GM18511 (cell line): ENCODE data around the gene DNM2.
A peak's percentile ranks its signal among the peaks of the same experiment; 100 is the strongest.
"Not testable (repeated sequence)": the region's sequence is repeated elsewhere in the genome, so short reads cannot be mapped to it uniquely, and the experiment has no call there.

Source experiments
- ATAC-seq: cut with Tn5 transposase; IDR thresholded peaks from one replicate; pipeline ENCODE4 v1.9.1; 2021; ENCODE audit warnings: mild to moderate bottlenecking, moderate library complexity; ENCODE audit not compliant: unreplicated experiment

Gene DNM2

DNA sequence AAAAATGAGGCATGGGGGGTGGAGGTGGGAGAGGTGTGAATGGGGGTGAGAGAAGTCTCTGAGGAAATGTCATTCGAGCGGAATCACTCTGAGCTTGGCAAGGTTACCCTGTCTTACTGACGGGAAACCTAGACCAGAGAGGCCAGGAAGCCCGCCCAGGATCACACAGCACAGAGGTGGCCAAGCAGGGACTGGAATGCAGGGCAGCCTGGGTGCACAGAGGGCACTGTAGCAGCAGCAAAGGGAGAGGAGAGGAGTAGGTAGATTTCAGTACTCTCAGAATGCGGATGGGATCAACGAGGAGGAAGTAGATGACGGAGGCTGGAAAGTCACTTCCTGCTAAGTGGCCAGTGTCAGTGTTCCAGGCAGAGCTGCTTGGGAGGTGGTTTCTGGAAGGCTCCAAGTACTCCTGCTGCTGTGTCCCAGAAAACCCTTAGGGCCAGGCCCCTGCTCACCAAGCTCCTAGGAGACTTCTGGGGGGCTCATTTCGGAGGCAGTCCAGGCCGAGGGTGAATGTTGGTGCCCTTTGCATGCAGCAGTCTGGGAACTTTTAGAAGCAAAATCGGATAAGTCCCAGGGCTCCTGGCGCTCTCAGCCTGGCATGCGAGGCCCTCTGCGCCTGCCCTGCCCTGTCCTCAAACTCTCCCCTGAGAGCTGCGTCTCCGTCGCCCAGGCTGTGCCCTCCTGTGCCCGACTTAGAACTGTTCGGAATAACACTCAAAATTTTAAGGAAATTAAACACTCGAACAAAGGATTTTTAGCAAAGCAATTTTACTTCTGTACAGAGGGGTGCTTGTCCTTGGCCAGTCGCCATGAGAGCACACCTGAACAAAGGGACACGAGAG, 33.5 kb downstream of the DNM2 start:
- ATAC-seq, result no peak

DNA sequence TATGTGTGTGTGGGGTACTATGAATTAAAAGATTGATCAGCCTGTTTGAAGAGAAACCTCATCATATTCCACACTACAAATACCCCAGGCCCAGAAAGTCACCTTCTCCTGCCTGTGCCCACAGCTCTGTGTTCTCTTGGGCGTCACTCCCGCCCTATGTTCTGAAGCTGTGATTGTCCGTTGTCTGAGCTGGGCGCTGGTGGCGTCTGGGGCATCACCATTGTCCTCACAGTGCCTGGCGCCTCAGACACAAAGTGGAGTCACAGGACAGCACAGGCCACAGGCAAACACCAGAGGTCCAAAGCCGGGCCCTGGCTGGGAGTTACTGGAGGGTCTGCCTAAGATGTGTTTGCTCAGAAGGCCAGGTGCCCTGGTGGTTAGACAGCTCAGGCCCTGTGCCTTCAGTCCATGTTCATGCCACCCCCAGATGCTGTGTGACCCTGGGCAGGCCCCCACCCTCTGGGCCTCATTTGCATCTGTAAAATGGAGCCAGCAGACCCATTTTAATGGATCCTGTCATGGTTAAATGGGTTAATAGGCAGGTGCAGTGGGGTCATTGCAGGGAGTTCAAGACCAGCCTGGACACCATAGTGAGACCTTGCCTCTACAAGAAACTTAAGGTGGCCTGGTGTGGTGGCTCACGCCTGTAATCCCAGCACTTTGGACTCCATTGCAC, 34.5 kb downstream of the DNM2 start:
- ATAC-seq, result no peak

DNA sequence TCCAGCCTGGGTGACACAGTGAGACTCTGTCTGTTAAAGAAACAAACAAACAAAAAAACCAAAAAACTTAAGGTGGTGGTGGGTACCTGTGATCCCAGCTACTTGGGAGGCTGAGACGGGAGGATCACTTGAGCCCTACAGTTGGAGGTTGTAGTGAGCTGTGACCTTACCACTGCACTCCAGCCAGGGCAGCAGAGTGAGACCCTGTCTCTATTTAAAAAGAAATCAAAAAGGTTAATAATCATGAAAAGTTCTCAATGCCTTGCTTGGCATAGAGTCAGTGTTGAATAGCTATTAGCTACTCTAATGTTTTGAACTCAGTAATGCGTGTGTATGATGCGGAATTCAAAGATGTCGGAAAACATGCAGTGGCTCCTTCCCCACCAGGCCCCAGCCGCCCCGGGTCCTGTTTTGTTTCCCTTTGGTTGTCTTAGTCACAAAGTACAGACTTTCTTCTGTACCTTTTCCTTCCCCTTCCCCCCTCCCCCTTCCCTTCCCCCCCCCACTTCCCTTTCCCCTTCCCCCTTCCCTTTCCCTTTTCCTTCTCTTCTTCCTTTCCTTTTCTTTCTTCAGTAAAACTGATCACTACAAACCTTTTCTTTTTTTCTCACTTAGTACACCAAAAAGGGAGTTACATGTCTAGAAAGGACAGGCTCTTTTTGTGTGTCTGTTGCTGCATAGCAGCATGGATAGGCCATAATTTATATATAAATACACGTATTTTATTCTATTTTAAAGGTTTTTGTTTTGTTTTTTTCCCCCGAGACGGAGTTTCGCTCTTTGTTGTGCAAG, 35.2 kb downstream of the DNM2 start:
- ATAC-seq, result no peak

DNA sequence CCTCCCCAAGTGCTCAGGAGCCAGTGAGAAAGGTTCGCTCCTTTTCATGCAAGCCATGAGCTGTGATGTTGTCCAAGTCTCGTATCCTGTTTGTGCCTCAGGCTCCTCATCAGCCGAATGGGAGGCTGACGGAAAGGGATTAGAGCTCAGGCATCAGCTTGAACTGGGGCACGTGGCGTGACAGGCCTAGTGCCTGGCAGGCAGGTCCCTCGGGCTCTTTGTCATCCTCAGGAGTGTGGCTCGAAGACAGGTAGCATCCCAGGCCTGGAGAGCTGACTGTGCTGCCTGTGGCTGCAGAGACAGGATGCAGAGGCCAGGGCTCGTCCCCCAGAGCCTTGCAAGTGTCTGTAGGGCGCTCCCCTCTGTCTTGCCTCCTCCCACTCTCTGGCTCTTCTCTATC, 38.5 kb downstream of the DNM2 start:
- ATAC-seq, result no peak

DNA sequence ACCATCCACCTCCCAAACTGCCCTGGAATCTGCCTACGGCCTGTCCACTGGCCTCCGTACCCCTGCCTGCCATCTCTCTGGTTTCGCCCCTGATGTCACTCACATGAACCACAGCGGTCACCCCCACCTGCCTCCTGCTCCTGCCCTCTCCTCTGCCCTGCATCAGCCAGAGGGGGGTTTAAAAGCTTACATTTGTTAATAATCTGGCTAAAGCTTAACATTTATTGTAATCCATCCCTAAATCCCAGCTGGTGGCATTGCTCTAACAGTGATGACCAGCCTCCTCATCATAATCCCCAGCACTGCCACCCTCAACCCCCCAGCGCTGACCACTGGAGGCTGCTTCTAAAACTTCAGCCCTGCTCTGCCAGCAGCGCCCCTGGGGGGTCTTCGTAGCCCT, 38.9 kb downstream of the DNM2 start:
- no peak for ATAC-seq

DNA sequence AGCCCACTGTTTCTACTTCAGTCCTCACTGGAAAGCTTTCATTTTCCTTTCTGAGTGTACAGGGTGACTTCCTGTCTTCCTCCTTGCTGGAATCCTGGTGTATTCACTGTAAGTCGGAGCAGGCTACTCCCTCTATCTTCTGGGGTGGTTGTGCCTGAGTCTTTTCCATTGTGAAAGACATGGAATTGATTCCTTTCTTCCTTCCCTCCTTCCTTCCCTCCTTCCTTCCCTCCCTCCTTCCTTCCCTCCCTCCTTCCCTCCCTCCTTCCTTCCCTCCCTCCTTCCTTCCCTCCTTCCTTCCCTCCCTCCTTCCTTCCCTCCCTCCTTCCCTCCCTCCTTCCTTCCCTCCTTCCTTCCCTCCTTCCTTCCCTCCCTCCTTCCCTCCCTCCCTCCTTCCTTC, 40.2 kb downstream of the DNM2 start:
- ATAC-seq, result not testable (repeated sequence)

DNA sequence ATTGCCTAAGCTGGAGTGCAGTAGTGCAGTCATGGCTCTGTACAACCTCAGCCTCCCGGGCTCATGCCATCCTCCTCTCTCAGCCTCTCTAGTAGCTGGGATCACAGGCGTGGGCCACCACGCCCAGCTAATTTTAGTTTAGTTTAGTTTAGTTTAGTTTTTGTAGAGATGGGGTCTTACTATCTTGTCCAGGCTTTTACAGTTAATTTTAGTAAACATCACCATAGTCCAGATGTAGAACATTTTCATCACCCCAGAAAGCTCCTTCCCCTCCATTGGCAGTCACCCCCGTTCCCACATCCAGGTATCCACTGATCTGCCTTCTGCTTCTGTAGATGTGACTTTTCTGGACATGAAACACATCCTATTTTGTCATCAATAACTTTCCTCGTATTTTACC, 41.1 kb downstream of the DNM2 start:
- ATAC-seq, result no peak

DNA sequence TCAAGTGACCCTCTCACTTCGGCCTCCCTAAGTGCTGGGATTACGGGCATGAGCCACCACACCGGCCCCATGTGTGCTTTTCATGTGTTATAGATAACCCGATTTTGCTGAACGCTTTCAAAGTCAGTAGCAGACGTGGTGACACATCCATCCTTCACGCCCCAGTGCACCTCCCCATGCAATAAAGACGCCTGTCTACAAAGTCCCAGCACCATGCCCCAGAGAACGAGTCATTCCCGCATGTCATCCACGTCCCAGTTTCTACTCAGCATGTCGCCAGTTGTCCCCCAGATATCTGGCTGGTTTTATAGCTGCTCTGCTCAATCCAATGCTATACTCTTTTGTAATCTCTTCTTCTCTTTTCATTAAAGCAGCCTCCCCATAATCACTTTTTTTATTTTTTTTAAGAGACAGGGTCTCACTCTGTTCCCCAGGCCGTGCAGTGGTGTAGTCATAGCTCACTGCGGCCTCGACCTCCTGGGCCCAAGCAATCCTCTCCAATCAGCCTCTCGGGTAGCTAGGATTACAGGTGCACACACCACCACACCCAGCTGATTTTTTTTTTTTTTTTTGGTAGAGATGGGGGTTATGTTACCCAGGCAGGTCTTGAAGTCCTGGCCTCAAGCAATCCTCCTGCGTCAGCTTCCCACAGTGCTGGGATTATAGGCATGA, 42.5 kb downstream of the DNM2 start:
- peak; percentile 58 for ATAC-seq

DNA sequence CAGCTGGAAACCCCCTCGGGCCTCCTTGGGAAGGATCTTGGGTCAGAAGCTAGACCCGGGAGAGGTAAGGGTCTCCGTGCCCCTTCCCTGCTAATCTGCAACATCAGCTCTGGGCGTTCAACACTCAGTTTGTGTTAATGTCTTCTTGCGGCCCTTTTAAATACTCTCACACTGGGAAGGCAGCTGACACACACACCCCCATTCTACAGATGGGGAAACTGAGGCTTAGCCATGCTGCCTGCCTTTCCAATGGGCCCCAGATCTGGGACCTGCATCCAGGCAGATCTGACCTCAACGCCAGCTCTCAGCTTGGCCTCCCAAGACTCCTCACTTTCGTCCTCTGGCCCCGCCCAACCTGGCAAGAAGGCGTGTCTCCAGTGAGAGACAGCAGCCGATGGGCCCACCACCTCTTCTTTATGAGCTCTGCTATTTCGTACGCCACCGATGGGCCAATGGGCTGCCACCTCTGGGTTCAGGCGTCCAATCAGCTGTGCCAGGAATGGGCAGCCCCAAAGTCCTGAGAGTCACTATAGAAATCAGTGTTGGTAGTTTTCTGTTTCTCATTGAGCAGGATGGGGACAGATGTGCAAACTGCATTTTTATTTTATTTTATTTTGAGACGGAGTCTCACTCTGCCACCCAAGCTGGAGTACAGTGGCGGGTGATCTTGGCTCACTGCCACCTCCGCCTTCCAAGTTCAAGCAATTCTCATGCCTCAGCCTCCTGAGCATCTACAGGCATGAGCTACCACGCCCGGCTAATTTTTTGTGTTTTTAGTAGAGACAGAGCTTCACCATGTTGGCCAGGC, 43.8 kb downstream of the DNM2 start:
- ATAC-seq, result no peak

DNA sequence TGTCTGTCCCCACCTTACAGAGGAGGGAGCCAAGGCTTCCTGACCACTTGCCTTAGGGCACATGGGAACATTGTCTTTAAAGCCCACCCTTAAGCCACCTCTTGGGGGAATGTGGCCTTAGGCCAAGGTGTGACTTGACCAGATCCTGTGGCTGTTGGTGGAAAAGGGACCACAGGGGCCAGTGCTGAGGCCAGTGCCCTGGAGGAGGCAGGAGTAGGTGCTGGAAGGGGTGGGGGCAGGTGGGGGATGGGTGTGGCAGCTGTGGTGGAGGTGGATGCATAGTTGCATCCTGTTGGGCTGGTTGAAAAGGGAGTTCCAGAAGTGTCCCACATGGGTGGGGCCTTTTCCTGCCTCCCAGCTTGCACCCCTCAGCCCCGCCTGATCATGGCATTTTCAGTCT, 44.8 kb downstream of the DNM2 start:
- ATAC-seq, result no peak

DNA sequence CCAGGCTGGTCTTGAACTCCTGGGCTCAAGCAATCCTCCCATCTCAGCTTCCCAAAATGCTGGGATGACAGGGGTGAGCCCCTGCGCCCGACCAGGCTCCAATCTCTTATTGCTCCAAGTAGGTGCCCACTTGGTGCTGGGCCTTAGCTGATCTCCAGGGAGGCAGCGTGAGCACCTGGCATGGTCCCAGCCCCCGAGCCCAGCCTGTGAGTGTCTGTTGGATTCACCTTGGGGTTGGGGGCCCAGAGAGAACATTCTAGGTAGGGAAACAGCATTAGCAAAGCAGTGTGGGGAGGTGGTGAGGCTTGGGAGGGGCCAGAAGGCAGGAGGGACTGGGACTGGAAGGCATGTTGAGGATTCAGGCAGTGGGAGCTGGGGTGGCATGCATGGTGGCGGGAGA, 45.5 kb downstream of the DNM2 start:
- ATAC-seq, result no peak

DNA sequence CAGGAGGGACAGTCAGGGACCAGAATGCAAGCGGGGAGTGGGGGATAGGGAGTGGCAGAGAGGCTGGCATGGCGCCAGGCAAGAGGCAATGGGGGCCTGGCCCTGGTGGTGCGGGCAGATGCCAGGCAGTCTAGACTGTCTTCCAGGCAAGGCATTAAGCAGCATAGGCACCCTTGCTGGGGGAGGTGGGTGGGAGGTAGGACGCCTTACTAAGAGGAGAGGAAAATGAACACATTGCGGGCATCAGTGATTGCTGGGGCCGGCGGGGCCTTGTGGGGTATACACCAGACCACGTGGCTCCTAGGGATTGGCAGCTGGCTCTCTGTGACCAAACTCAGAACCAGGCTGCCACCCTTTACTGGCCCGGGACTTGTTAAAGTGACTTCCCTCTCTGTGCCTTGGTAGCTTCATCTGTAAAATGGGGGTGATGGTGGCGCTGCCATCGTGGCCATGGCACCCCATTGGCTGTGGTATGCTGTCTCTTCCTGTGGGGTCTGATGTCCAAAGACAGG, 46.0 kb downstream of the DNM2 start:
- no peak for ATAC-seq

DNA sequence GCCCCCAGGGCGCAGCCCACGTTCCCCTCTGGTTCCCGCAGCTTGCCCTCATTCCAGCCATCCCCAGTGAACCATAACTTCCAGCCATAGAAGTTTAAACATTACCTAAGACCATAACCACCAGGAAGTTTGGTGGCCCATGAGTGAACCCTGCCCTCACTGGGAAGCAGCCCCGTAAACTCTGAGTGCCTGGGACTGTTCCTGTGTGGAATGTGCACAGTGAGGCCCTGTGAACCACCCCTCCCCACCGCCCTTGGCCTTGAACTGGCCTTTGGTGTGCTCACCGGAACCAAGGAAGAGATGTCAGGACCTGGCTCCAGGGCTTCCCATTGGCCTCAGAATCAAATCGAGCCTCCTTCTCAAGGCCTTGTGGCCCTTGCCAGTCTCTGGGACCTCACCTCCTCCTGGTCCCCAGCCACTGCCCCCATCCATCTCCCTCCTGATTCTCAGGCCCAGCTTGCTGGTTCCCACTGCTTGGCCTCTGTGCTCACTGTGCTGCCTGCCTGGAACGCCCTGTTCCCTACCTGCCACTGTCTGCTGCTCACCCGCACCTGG, 46.5 kb downstream of the DNM2 start:
- no peak for ATAC-seq

DNA sequence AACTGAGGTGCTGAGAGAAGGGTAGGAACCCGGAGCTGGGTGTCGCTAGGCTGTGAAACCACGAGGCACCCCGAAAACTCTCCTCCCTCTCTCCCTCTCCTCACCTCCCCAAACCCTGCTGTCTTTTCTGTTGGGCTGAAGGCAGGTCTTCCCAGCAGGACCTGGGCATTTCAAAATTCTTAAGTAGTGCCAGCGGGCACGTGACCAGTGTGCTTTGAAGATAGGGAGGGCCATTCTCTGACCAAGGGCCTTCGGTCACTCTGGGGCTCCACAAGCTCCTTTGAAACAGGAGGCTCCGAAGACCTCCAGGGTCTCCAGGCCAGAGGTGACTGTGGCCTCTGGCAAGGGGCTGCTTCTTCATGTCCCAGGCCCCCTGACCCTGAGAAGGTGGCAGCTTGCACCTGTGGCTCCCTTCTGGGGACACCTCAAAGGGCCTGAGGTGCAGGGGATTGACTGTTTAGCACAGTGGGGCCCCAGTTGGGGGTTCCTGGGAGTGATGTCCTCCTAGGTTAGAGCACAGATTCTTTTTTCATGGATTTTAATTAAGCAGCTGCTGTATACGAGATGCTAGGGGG, 48.3 kb downstream of the DNM2 start:
- ATAC-seq, result no peak

DNA sequence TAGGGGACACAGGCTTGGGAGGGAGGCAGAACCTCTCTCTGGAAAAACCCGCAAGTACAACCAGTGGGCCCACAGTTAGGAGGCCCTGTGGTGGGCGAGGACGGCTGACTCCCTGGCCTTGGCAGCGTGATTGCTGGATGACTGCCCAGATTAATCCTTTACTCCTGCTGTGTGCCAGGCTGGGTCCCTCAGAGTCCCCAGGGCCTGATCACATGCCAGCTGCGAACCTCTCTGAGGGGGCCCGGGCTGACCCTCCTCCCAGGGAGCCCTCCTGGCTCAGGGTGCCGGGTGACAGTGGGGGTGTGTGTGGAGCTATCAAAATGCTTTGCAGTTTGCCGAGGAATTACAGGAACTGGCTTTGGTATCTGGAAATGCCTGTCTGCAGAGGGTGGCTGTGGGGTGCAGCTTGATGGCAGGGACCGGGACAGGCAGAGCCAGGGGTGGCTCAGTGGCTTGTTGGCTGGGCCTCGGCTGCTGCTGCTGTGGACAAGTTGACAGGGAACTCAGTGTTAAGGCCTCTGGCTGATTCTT, 48.9 kb downstream of the DNM2 start:
- no peak for ATAC-seq

DNA sequence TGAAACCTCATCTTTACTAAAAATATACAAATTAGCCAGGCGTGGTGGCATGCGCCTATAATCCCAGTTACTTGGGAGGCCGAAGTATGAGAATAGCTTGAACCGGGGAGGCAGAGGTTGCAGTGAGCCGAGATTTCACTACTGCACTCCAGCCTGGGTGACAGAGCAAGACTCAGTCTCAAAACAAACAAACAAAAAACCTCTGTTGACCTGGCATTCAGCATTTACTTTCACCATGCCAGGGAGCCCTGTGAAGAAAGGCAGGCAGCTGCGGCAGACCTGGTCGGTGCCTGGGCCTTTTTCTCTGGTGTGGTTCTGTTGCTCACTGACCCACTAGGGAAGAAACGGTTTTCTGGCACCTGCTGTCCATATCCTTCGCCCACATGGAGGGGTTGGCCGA, 49.8 kb downstream of the DNM2 start:
- no peak for ATAC-seq

DNA sequence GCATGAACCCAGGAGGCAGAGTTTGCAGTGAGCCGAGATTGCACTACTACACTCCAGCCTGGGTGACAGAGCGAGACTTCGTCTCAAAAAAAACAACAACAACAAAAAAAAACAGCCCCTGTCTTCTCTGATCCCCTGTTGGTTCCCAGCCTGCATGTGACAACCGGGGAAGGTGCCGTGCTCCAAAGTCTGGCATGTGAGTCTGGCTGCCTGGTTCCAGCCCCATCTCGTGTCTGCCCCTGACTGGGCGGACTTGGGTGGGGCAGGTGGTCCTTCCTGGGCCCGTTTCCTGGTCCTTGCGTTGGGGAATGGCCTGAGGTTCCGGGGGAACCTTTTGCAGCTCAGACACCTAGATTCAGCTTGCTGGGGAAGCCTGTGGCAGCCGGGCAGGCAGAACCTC, 50.5 kb downstream of the DNM2 start:
- no peak for ATAC-seq

DNA sequence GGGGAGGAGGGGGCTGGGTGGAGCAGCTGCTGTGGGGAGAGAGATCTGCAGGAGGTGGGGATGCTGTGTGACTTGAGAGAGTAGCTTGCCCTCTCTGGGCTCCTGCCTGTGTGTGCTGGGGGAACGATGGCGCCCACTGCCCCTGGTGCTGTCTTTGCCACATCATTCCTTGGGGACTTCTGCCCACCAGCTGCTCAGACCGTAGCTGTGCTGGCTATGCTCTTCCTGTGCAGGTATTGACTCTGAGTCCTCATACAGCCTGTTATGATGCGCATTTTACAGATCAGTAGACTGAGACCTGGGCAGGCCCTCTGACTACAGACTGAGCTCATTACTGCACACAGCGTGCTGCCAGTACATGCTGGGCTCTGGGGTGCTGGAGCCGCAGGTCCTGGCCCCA, 51.1 kb downstream of the DNM2 start:
- ATAC-seq, result no peak
